Measurements from ENCODE around the gene EIF4G1.

The EIF4G1 gene

DNA sequence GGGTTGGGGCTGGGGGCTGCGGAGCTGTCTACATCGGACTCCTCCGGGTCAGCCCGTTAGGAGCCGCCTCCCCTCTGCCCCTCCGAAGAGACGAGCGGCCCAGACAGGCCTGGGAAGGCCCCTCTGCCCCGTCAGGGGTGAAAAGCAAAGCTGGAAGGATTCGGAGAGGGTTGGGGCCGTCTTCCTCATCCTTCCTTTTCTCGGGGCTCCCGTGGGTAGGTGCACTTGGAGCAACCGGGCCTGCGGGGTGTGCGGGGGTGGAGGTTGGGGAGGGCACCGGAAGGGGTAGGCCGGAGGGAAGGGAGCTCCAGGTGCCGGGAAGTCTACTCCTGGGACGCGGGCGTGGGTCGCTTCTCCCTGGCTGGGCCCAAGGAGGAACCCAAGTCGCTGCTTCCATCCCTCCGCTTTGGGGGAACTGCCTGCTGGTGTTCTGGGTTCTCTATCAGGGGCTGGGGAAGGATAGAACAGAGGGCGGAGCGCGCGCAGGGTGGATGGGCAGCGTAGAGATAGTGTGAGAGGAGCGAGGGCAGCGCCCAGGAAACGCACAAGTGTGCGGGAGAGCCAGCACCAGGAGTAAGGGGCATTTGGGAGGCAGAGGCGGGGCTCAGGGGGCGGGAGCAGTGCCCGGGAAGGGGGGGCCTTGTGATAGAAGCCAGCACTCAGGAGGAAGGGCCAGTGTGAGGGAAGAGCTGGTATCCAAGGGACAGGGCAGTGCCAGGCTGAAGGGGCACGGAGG, 47.7 kb downstream of the EIF4G1 start:
- peak; percentile 36 to 44 for DNase-seq (ENCODE audit: low read depth in 1 of 2, low spot score in 1 of 2)

- DNase-seq (ENCODE audit: low read depth in 1 of 2, low spot score in 1 of 2), result peak; percentile 91 to 95
These were observed 48.5 kb downstream of the EIF4G1 start for GRCh38 chr3:184362668-184363546.

- DNase-seq (ENCODE audit: low read depth in 1 of 2, low spot score in 1 of 2), result no peak
These were observed 52.3 kb downstream of the EIF4G1 start for GRCh38 chr3:184366619-184367289.

GRCh38 chr3:184368116-184368515, 53.7 kb downstream of the EIF4G1 start:
- DNase-seq (ENCODE audit: low read depth in 1 of 2, low spot score in 1 of 2), result no peak

DNA sequence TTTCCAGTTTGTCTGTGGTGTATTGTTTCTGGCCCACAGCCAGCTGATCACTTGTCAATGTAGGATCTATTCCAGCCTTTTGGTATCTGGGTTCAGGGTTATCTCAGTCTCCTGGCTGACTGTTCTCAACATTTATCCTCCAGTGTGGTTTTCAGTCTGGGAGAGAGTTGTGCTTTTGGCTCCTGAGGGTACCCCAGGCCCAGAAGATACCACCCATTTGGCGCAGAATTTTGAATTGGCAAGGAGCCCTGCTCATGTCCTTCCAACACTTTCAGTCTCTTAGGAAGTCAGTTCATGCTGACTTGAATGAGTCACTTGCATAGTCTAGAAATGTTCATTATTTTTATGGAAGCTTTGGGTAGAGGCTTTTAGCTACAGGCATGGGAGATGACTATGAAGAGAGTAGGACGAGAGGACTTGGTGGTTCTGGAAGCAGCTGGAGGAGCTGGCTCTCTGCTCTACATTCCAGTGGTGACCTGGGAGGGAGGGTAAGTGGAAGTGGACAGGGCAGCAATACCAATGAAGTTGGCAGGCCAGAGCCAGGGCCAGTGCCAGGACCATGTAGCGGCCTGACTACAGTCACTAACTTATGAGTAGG, 54.3 kb downstream of the EIF4G1 start:
- no peak for DNase-seq (ENCODE audit: low read depth in 1 of 2, low spot score in 1 of 2)

GRCh38 chr3:184371570-184372018, 57.2 kb downstream of the EIF4G1 start:
- peak in 1 of 2 donors; percentile 55 for DNase-seq (ENCODE audit: low read depth in 1 of 2, low spot score in 1 of 2)

- no peak for DNase-seq (ENCODE audit: low read depth in 1 of 2, low spot score in 1 of 2)
These were observed 58.0 kb downstream of the EIF4G1 start for GRCh38 chr3:184372296-184372821.

GRCh38 chr3:184372911-184373310, 58.5 kb downstream of the EIF4G1 start:
- DNase-seq (ENCODE audit: low read depth in 1 of 2, low spot score in 1 of 2), result no peak

DNA sequence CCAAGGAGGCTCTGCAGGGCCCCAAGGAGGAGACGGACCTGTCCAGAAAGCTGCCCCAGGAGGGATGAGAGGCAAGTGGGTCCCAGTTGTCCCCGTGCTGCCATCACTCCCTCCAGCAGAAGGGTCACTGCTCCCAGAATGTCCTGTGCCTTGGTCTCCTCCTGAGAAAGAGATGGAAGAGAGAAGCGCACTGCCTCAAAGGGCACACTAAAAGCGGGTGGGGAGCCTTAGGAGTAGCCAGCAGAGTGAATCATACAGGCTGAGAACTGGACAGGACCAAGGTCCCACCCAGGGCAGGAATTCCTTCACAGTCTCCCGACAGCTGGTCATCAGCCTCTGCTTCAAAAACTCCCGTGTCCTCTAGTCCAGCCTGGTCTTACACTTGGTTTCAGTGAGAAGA, 59.0 kb downstream of the EIF4G1 start:
- no peak for DNase-seq (ENCODE audit: low read depth in 1 of 2, low spot score in 1 of 2)

DNA sequence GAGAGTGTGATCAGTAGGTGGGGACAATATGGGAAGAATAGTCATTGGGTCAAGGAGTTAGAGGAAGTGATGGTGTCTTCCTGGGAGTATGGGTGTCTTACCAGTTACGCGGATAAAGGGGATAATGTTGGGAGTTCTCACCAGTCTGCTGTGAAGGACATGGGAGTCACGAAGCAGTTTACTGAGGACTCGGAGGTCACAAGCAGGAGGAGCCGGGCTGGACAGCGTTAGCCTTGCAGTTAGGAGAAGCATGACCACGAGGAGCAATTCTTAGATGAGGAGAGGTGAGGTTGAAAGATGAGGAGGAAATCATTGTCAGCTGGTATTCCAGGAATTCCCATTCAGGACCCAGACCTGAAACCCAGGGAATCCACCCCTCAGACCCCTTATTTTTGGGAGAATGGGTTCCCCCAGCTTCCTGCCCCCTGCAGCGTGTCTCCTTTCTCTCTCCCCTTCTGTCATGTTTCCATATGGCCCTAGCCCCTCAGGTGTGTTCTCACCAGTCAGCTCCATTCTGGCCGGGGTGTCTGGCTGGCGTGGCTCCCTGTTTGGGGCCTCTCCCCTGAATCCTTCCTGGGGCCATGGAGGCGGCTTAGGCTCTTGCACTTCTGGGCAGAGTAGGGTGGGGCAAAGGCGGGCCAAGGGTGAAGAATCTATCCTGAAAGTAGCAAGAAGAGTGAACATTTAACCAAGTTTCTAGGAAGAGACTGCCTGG, 61.5 kb downstream of the EIF4G1 start:
- no peak for DNase-seq (ENCODE audit: low read depth in 1 of 2, low spot score in 1 of 2)

GRCh38 chr3:184377374-184377773, 63.0 kb downstream of the EIF4G1 start:
- no peak for DNase-seq (ENCODE audit: low read depth in 1 of 2, low spot score in 1 of 2)

DNA sequence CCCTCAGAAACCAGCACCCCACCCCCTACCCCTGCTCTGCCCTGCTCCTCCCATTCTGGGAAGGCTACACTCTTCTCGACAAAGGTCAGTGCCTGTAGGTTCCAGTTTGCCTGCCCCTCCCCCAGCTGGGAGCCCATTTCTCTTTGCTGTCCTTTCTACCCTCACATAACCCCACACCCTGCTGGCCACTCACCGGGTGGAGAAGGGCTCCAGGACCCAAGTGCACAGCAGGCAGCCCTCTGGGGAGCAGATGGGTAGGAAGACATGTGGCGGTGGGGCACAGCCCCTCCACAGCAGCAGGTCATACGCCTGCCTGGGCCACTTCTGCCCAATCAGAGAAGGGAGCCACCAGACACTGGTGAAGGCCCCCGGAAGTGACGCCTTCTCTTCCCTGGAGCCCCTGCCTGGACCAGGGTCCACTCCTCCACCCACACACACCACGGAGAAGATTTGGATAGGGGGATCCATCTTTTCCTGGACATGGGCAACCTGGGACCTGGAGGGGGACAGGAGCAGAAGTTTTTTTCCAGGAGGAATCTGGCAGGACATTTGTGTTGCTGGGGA, 63.6 kb downstream of the EIF4G1 start, which contains the start of gene THPO:
TSS of gene THPO (minus strand) at position 326 of the 564 bp plus-strand sequence. CDS start 1,948 bp downstream, outside the sequence.
- DNase-seq (ENCODE audit: low read depth in 1 of 2, low spot score in 1 of 2), result no peak

- no peak for DNase-seq (ENCODE audit: low read depth in 1 of 2, low spot score in 1 of 2)
These were observed 64.4 kb downstream of the EIF4G1 start for GRCh38 chr3:184378651-184379357.

DNA sequence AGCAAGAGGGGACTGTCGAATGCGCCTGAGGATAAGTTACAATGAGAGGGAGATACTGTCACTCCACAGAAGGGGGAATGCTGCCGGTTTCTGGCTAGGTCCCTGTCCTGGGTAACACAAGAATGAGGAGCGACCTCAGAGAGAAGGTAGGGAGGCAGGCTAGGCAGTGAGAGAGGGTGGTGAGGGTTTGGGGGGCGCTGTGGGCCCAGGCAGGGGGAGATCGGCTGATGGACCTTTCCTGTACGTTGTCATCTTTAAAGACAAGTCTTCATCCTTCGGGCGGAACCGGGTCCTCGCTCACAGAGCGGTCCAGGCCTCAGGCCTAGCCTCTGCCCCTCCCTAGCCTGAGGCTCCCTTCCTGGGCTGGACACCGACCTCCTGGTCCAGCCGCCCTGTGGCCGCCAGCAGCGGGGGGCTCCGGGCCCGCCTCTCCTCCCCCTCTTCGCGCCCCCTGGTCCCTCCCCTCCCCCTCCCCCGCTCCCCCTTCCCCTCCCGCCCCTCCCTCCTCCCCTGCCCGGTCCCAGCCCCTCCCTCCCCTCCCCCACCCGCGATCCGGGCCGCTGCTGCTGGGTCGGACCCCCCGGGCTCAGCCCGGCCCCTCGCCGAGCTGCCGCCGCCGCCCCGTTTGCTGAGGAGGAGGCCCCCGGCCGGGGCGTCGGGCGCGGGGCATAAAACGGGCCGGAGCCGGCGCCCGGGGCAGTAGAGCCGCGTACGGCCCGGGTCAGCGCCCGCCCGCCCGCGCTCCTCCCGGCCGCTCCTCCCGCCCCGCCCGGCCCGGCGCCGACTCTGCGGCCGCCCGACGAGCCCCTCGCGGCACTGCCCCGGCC, 65.2 kb downstream of the EIF4G1 start, which contains the start of gene CHRD:
TSS of gene CHRD (plus strand) at position 697 of the 827 bp plus-strand sequence. CDS start 265 bp downstream, outside the sequence.
- no peak for DNase-seq (ENCODE audit: low read depth in 1 of 2, low spot score in 1 of 2)

GRCh38 chr3:184380185-184380626, 65.8 kb downstream of the EIF4G1 start:
- no peak for DNase-seq (ENCODE audit: low read depth in 1 of 2, low spot score in 1 of 2)

GRCh38 chr3:184380627-184381260, 66.3 kb downstream of the EIF4G1 start:
- DNase-seq (ENCODE audit: low read depth in 1 of 2, low spot score in 1 of 2), result no peak

All from activated CD4-positive, alpha-beta T cell treated with anti-CD3 and anti-CD28 coated beads, Interleukin-2, amount 50 U/mL, for 24 hours (primary cell).